Raji (cell line): ENCODE data around the gene ADA.

Experiments used
- POLR2A ChIP-seq: IDR thresholded peaks from 2 replicates; pipeline ENCODE4 v1.6.1; 2011; ENCODE audit warnings: low read depth, low read length, control low read depth; ENCODE audit not compliant: insufficient read depth

ADA gene

GRCh38 chr20:44571362-44571988 is 80.0 kb downstream of the ADA start:
- TF ChIP-seq POLR2A, result no peak

- no peak for TF ChIP-seq POLR2A
These were observed 81.1 kb downstream of the ADA start for GRCh38 chr20:44570367-44570766.
